Medulla oblongata (tissue), 1 donor: ENCODE measurements around the gene COL27A1.

Experiments used
- DNase-seq: peaks from one replicate; pipeline ENCODE4 v3.0.0-alpha.2; 2015; ENCODE audit errors: extremely low spot score

COL27A1 gene

GRCh38 chr9:114272739-114273431, 117.5 kb downstream of the COL27A1 start:
- DNase-seq, result no peak

DNA sequence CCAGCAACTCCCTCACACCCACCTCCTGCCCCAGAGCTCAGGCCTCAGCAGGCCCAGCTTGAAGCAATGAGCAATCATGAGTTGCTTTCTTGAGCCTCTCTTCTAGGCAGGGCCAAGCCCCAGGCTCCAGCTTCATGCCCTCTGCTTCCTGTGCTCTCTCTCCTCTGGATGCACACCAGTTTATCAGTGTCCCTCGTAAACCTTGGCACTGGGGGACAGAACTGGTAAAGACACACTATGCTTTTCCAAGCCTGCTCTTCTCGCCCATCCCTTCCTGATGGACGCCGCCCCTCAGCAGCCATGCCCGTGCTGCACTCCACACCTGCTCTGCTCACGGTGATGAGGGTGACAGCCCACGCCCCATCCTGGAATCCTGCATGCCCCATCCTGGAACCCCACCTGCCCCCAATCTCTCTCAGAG, 118.1 kb downstream of the COL27A1 start:
- DNase-seq, result no peak

DNA sequence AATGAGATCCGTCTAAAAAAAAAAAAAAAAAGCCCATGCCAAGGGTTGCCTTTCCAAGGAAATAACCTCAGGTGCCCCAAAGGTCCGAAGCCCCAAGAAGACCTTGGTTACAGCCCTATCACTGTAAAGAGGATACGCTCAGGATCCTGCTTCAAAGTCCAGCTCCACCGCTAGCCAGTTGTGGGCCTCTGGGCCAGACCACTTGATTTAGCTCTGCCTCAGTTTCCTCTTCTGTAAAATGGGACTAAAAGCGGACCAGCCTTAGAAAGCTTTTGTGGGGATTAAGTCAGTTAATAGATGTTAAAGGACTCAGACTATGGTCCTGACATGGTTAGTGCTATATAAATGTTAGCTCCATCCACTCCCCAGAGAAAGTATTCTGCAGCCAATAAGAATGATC, 118.9 kb downstream of the COL27A1 start:
- DNase-seq, result no peak

GRCh38 chr9:114275246-114276004, 120.1 kb downstream of the COL27A1 start:
- DNase-seq, result no peak

DNA sequence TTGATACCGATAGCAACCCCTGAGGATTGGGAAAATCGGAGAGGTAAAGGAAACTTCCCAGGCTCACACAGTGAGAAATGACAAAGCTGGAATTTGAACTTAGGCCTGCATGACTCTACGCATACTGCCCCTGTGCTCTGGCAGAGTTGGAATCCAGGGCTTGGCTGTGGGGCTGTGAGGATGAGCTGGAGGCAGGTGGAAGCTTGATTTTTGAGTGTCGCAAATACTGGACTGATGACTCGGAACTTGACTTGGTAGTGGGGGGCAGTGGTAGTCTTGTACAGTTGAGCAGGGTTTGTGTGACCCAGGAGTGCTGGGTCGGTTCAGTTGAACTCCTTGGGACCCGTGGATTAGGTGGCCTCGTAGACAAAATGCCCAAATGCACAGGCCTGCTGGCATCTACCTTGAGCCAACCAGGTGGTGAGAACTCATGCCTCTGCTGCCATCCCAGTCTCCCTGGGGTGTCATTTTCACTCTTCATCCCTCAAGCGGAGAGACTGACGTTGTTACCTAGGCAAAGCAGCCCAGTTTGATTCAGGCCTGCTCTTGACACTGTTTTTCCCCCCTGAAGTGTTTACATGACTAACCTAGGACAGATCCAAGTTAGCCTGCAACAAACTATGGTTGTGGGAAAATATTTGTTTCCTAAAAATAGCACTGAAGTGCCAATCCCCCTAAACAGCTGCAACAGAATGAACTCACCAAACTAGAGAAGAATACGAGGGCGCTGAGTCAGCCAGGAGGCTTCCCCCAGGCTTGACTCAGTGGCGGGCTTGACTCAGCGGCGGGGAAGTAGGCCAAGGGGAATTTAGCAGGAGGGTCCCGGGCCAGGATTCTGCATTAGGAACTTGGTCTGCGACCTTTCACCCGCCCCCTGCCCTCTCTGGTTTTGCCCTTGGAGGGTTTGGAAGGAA, 121.8 kb downstream of the COL27A1 start:
- DNase-seq, result no peak

- no peak for DNase-seq
Observed at GRCh38 chr9:114278356-114278755, 123.0 kb downstream of the COL27A1 start.

DNA sequence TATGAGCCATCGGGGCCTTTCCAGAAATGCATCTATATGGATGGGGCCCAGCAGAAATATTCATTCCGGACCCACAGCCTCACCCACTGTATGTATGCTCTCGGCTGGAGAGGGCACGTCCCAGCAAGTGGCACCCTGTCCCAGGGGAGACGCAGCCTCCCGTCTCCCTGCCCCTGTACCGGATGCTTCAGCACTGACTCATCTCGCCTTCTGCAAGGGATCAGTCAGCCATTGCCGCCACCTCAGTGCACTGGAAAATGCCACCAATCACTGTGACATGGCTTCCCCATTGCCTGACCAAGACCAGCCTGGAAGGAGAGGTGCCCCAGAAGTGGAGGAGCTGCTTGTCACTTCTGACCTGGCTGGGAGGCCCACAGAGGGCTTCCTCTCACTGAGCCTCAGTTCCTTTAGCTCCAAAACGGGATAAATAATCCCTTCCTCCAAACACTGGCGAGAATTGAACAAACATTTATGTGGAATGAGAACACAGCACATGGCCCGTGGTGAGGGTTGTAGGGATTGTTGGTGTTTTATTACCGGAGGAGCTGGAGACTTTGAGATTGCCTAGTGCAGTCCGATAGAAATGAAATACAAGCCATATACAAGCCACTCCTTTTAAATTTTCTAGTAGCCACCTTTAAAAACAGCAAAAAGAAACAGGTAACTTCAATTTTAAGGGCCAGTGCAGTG, 123.7 kb downstream of the COL27A1 start:
- no peak for DNase-seq

DNA sequence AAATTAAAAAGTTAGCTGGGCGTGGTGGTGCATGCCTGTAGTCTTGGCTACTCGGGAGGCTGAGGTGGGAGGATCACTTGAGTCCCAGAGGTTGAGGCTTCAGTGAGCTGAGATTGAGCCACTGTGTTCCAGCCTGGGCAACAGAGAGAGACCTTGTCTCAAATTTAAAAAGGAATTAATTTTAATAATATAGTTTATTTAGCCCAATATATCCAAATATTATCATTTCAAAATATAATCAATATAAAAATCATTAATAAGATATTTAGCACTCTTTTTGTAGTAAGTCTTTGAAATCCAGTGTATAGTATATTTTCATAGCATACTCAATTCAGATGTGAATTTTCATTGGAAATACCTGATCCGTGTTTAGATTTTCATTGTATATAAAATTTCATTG, 124.4 kb downstream of the COL27A1 start:
- DNase-seq, result no peak

DNA sequence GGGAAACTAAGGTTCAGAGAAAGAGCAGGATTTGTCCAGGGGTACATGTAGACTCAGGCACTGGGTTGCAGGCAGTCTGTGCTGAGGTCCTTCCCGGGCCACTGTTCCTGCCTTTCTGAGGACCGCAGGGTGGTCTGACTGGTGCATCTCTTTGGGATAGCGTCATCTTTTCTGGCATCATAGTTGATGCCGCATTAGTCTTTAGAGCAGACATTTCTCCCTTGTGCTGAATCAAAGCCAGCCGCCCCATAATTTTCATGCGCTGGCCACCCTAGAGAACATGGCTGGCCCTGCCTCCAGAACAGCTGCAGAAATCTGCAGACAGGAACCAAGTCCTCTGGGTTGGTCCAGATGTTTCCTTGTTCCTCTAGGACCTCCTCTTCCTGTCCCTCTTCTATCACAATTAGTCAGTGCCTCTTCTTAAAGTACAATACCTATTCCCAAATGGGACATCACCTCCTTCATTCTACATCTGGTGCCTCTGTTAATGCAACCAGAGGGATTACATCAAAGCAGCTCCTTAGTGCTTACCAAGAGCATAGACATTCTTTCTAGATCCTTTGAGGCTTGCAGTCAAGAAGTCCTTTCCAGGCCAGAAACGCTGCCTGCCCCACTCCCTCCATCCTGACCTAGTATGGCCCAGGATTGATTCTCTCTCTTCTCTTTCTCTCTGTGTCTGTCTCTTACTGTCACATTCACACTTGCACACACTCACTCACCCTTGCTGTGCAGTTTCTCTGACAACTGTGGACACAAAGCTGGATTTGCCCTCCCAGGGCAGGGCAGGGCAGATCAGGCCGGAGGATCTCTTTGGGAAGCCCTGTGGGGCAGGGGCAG, 125.5 kb downstream of the COL27A1 start:
- no peak for DNase-seq

GRCh38 chr9:114281473-114282103, 126.3 kb downstream of the COL27A1 start:
- no peak for DNase-seq

DNA sequence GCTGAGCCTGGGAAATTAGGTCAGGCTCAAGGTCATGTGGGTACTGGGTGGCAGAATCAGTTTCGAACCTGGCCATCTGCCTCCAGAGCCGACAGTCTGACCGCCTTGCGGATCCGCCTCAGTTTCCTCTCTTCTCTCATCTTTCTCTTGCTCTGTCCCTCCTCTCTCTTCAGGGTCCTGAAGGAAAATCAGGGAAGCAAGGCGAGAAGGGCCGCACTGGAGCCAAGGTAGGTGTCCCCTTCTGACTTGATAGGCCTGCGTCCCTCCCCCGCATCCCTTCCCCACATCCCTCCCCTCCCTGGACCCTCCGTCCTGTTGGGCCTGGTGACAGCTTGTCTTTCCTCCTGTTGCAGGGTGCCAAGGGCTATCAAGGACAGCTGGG, 126.8 kb downstream of the COL27A1 start:
- no peak for DNase-seq

DNA sequence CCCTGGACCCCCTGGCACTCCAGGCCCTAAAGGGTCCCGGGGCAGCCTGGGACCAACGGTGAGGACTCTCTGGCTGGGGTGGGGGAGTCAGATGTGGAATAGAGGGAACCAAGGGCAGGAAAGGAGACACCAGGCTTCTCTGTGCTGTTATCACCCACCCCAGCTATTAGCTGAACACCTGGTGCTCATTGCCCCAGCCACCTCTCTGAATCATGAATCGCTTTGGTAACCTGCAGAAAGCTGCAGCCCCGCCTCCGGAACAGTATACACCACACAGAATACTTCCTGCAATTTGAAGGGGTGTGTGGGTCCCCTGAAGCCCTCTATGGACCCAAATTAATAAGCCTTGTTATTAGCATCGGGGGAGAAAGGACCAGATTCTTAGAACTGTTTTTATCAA, 127.2 kb downstream of the COL27A1 start:
- no peak for DNase-seq

DNA sequence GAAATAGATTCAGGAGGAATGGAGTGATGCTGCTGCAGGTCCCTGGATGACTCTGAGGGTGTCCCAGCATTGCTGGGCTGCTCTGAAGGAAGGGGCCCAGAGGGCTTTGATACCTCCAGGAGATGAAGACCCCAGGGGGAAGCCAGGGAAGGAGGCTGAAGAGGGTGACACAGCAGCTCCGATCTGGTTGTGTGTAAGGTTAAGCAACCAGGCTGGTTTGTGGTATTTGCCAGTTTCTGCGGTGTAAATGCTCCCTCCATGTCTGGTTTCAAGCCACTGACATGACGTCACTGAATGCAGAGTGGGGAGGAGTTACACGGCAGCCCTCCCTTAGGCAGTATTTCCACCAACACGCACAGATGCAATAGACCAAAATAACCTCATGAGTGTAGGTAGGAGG, 127.6 kb downstream of the COL27A1 start:
- DNase-seq, result no peak

- DNase-seq, result no peak
Observed at GRCh38 chr9:114283551-114284111, 128.3 kb downstream of the COL27A1 start.

DNA sequence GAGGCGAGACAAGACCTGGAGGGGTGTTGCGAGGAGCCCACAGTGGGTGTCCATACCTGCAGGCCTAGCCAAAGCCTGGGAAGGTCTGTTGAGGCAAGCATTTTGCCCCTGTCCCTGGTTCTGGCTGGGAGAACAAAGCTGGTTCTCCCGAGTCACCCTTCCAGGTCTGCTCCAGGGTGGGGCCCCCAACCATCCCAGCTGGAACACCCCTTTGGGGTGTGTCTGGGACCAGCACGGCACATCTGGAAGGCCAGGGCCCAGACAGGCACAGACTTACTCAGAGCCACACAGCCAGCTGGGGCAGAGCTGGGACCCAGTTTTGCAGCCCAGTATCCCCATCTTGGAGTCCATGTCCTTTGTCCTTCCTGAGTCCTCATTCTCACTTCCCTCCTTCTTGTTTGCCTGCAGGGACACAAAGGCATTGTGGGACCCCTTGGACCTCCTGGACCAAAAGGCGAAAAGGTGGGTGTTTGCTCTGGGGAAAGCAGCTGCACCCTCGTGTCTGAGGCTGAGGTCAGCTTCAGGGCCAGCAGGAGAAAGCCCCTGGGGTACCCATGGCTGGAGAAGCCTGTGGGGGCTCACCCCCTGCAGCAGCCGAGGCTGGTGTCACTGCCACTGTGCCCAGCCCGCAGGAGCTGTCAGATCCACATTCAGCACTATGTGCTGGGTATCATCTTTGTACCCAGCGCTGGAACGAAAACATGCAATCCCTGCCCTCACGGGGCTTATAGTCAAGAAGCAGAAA, 129.2 kb downstream of the COL27A1 start:
- DNase-seq, result no peak

- DNase-seq, result no peak
Observed at GRCh38 chr9:114285166-114285867, 130.0 kb downstream of the COL27A1 start.

GRCh38 chr9:114286146-114286679, 130.9 kb downstream of the COL27A1 start:
- no peak for DNase-seq

DNA sequence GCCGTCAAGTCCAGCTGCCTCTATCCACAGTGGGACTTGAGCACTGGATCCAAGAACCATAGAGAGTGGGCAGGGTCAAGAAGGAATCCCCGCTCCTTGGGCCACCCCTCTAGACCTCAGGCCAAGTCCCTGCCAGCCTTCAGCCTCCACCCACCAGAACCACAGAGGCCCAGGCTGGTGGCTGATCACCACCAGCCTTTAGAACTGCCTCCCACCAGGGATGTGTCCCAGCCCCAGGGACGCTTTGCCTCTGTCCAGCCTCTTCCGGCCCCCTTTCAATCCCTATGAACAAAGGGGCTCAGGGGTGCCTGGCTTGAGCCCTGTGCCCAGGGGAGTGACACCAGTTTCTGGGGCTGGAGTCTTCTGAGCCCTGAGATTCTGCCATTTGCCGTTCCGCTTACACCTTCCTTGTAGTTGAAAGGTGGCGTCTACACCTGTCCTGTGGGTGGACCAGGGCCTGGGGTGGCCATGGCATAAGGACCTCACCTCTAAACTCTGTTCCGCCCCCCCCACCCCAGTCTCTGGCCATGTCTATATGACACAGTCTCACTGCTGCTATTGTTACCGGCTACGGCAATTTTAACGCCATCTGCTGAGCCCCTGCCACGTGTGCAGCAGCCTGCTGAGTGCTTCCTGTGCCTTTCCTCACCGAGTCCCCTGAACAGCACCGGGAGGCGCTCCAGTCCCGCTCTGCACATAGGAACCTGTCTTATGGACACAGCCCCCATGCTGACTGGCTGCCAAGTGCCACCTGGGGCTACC, 131.8 kb downstream of the COL27A1 start:
- DNase-seq, result no peak
